ENCODE results near the gene CRHR1.

The CRHR1 gene

GRCh38 chr17:45792437-45792836 is 8.3 kb downstream of the CRHR1 start:
- TF ChIP-seq EZH2 (IDR thresholded peaks at IDR 0.05; ENCODE audit: borderline replicate concordance, low read depth, low read length, severe bottlenecking) (no peak), CTCF (IDR thresholded peaks at IDR 0.05; ENCODE audit: borderline replicate concordance, extremely low read depth, low read length, poor library complexity, severe bottlenecking) (no peak)
- no peak overlapping the region for H3K9ac ChIP-seq (ENCODE audit: low read depth, low read length)
- peaks cover 47% of the 10 kb centered on the region for H3K27me3 ChIP-seq (ENCODE audit: insufficient read depth, low read length, poor library complexity)
- DNase-seq (no peak), ATAC-seq (ENCODE audit: insufficient read depth, low read depth) (no peak)
- H3K9me3 ChIP-seq (ENCODE audit: insufficient read depth, low read length, severe bottlenecking): no peaks in the 10 kb centered on the region
- no peak overlapping the region for H2AFZ ChIP-seq (ENCODE audit: low read depth, low read length)
- no peak overlapping the region for H3K4me2 ChIP-seq (ENCODE audit: insufficient read depth, low read length)
- no peak overlapping the region for H3K4me3 ChIP-seq (ENCODE audit: low read depth in 1 of 2, low read length in 2 of 2)
- no peak overlapping the region for H3K27ac ChIP-seq (ENCODE audit: low read length)
- H4K20me1 ChIP-seq (ENCODE audit: insufficient read depth, low read length): peaks cover 2% of the 10 kb centered on the region
- no peaks in the 10 kb centered on the region for H3K36me3 ChIP-seq (ENCODE audit: insufficient read depth, low read length)
- no peaks in the 10 kb centered on the region for H3K79me2 ChIP-seq (ENCODE audit: insufficient read depth, low read length)
- no peaks in the 10 kb centered on the region for H3K4me1 ChIP-seq (ENCODE audit: insufficient read depth, low read length)

- Histone ChIP-seq H3K27me3 (ENCODE audit: insufficient read depth, low read length, poor library complexity) (peaks cover 42% of the 10 kb centered on the region), H3K9me3 (ENCODE audit: insufficient read depth, low read length, severe bottlenecking) (no peaks in the 10 kb centered on the region)
Observed at GRCh38 chr17:45792995-45793755, 9.1 kb downstream of the CRHR1 start.

GRCh38 chr17:45793999-45794540 is 9.9 kb downstream of the CRHR1 start:
- Histone ChIP-seq H3K4me1 (ENCODE audit: insufficient read depth, low read length) (no peaks in the 10 kb centered on the region), H2AFZ (ENCODE audit: low read depth, low read length) (no peak overlapping the region), H3K27me3 (ENCODE audit: insufficient read depth, low read length, poor library complexity) (peaks cover 42% of the 10 kb centered on the region), H3K4me2 (ENCODE audit: insufficient read depth, low read length) (no peak overlapping the region), H3K27ac (ENCODE audit: low read length) (no peak overlapping the region), H3K4me3 (ENCODE audit: low read depth in 1 of 2, low read length in 2 of 2) (no peak overlapping the region), H3K36me3 (ENCODE audit: insufficient read depth, low read length) (no peaks in the 10 kb centered on the region), H3K9me3 (ENCODE audit: insufficient read depth, low read length, severe bottlenecking) (no peaks in the 10 kb centered on the region), H3K9ac (ENCODE audit: low read depth, low read length) (no peak overlapping the region), H4K20me1 (ENCODE audit: insufficient read depth, low read length) (peaks cover 2% of the 10 kb centered on the region), H3K79me2 (ENCODE audit: insufficient read depth, low read length) (no peaks in the 10 kb centered on the region)
- DNase-seq: no peak
- no peak for ATAC-seq (ENCODE audit: insufficient read depth, low read depth)
- TF ChIP-seq CTCF (IDR thresholded peaks at IDR 0.05; ENCODE audit: borderline replicate concordance, extremely low read depth, low read length, poor library complexity, severe bottlenecking) (no peak), EZH2 (IDR thresholded peaks at IDR 0.05; ENCODE audit: borderline replicate concordance, low read depth, low read length, severe bottlenecking) (no peak)

More at GRCh38 chr17:45792995-45793755, 9.1 kb downstream of the CRHR1 start:
- H4K20me1 ChIP-seq (ENCODE audit: insufficient read depth, low read length): peaks cover 2% of the 10 kb centered on the region
- no peak overlapping the region for H2AFZ ChIP-seq (ENCODE audit: low read depth, low read length)
- H3K9ac ChIP-seq (ENCODE audit: low read depth, low read length): no peak overlapping the region
- H3K4me3 ChIP-seq (ENCODE audit: low read depth in 1 of 2, low read length in 2 of 2): no peak overlapping the region
- H3K27ac ChIP-seq (ENCODE audit: low read length): no peak overlapping the region
- no peaks in the 10 kb centered on the region for H3K4me1 ChIP-seq (ENCODE audit: insufficient read depth, low read length)
- no peak for DNase-seq
- H3K79me2 ChIP-seq (ENCODE audit: insufficient read depth, low read length): no peaks in the 10 kb centered on the region
- ATAC-seq (ENCODE audit: insufficient read depth, low read depth): no peak
- no peak overlapping the region for H3K4me2 ChIP-seq (ENCODE audit: insufficient read depth, low read length)
- no peaks in the 10 kb centered on the region for H3K36me3 ChIP-seq (ENCODE audit: insufficient read depth, low read length)
- TF ChIP-seq CTCF (IDR thresholded peaks at IDR 0.05; ENCODE audit: borderline replicate concordance, extremely low read depth, low read length, poor library complexity, severe bottlenecking) (no peak), EZH2 (IDR thresholded peaks at IDR 0.05; ENCODE audit: borderline replicate concordance, low read depth, low read length, severe bottlenecking) (no peak)
